Liver (tissue), 9 donors: Measurements from ENCODE around the gene DSG2. TPM values are rescaled to one million over a fixed set of nuclear protein-coding genes. Genes with fewer than 3 reads are reported as not detected.

ENCODE experiments used
- DNase-seq: peaks from one replicate; pipeline ENCODE4 v3.0.0-alpha.2; 2017; ENCODE audit warnings: low spot score
- H3K27ac ChIP-seq, 2 donors: one replicate each; pipeline ENCODE4 v1.7.0; 2013; ENCODE audit warnings: inconsistent platforms in 2 of 2, low read length in 2 of 2, control low read depth in 1 of 2, low read depth in 1 of 2, mild to moderate bottlenecking in 1 of 2
- H3K27me3 ChIP-seq, 4 donors: one replicate each; pipeline versions ENCODE4 v1.6.1 to v1.7.0; 2013; ENCODE audit warnings: low read length in 3 of 4, inconsistent platforms in 1 of 4, mild to moderate bottlenecking in 1 of 4, moderate library complexity in 1 of 4; ENCODE audit not compliant: control insufficient read depth in 4 of 4, insufficient read depth in 4 of 4
- H3K36me3 ChIP-seq, 4 donors: one replicate each; pipeline versions ENCODE4 v1.6.1 to v1.7.0; 2013; ENCODE audit warnings: low read length in 3 of 4, mild to moderate bottlenecking in 3 of 4, low read depth in 1 of 4, moderate library complexity in 1 of 4; ENCODE audit not compliant: control insufficient read depth in 4 of 4, insufficient read depth in 3 of 4
- H3K4me1 ChIP-seq, 4 donors: one replicate each; pipeline versions ENCODE4 v1.6.1 to v1.7.0; 2013; ENCODE audit warnings: low read length in 3 of 4, mild to moderate bottlenecking in 3 of 4, moderate library complexity in 1 of 4; ENCODE audit not compliant: control insufficient read depth in 4 of 4, insufficient read depth in 4 of 4
- H3K4me3 ChIP-seq, 3 donors: one replicate each; pipeline versions ENCODE4 v1.6.1 to v1.7.0; 2013; ENCODE audit warnings: low read length in 3 of 3, control low read depth in 1 of 3, low read depth in 1 of 3, mild to moderate bottlenecking in 1 of 3
- H3K9ac ChIP-seq, 2 donors: one replicate each; pipeline ENCODE4 v1.7.0; 2013; ENCODE audit warnings: low read length in 2 of 2, mild to moderate bottlenecking in 2 of 2, moderate library complexity in 2 of 2, control low read depth in 1 of 2, low read depth in 1 of 2
- H3K9me3 ChIP-seq, 4 donors: one replicate each; pipeline versions ENCODE4 v1.6.1 to v1.7.0; 2013; ENCODE audit warnings: low read length in 3 of 4; ENCODE audit not compliant: control insufficient read depth in 4 of 4
- EGR1 ChIP-seq, 2 donors: IDR thresholded peaks; 2 replicates each; pipeline ENCODE4 v1.6.1; 2016 to 2018; ENCODE audit warnings: antibody characterized with exemption in 2 of 2, low read depth in 2 of 2
- FOXA2 ChIP-seq: IDR thresholded peaks from 2 replicates; pipeline ENCODE4 v1.6.1; 2016; ENCODE audit warnings: antibody characterized with exemption
- GABPA ChIP-seq, 2 donors: IDR thresholded peaks in 1 of 2; conservative IDR thresholded peaks in 1 of 2; 2 replicates each; pipeline ENCODE4 v1.6.1; 2016; ENCODE audit warnings: antibody characterized with exemption in 2 of 2, mild to moderate bottlenecking in 1 of 2, moderate library complexity in 1 of 2
- HNF4A ChIP-seq, 2 donors: conservative IDR thresholded peaks; 2 replicates each; pipeline ENCODE4 v1.6.1; 2016; ENCODE audit warnings: antibody characterized with exemption in 2 of 2, mild to moderate bottlenecking in 2 of 2
- JUND ChIP-seq, 2 donors: IDR thresholded peaks; 2 replicates each; pipeline ENCODE4 v1.6.1; 2016; ENCODE audit warnings: antibody characterized with exemption in 2 of 2
- MAX ChIP-seq: IDR thresholded peaks from 2 replicates; pipeline ENCODE4 v1.6.1; 2016; ENCODE audit warnings: antibody characterized with exemption
- NR2F2 ChIP-seq: IDR thresholded peaks from 2 replicates; pipeline ENCODE4 v1.6.1; 2016; ENCODE audit warnings: antibody characterized with exemption
- RAD21 ChIP-seq, 2 donors: IDR thresholded peaks; 2 replicates each; pipeline ENCODE4 v1.6.1; 2016; ENCODE audit warnings: antibody characterized with exemption in 2 of 2, mild to moderate bottlenecking in 2 of 2
- REST ChIP-seq: IDR thresholded peaks from 2 replicates; pipeline ENCODE4 v1.6.1; 2016; ENCODE audit warnings: antibody characterized with exemption, mild to moderate bottlenecking
- RXRA ChIP-seq, 2 donors: IDR thresholded peaks; 2 replicates each; pipeline ENCODE4 v1.6.1; 2017 to 2018; ENCODE audit warnings: antibody characterized with exemption in 2 of 2, mild to moderate bottlenecking in 1 of 2
- SP1 ChIP-seq: IDR thresholded peaks from 2 replicates; pipeline ENCODE4 v1.6.1; 2018; ENCODE audit warnings: antibody characterized with exemption, mild to moderate bottlenecking
- YY1 ChIP-seq: IDR thresholded peaks from 2 replicates; pipeline ENCODE4 v1.6.1; 2016; ENCODE audit warnings: antibody characterized with exemption, mild to moderate bottlenecking
- ZBTB33 ChIP-seq: IDR thresholded peaks from 2 replicates; pipeline ENCODE4 v1.6.1; 2016; ENCODE audit warnings: antibody characterized with exemption
- WGBS: extraction: QIAGEN DNeasy Blood & Tissue Kit; methylation state at CpG from one replicate; pipeline ENCODE4 v1.1.7; 2013; 5-methylcytosine and 5-hydroxymethylcytosine counted together
- polyA plus RNA-seq, 2 donors: library from polyadenylated mRNA; stranded (reverse) in 1 of 2; unstranded in 1 of 2; fragments of 200-250 nt in 1 of 2; fragments of >200 nt in 1 of 2; fragmentation: Nextera tagmentation in 1 of 2; extraction: Ambion mirVana in 1 of 2; gene quantifications; one replicate each; pipeline versions ENCODE4 v1.2.1 to v1.2.3, GENCODE V29; 2013 to 2015
- total RNA-seq, 2 donors: library from RNA; depleted of rRNA; stranded (reverse); fragments of >200 nt; gene quantifications; one replicate each; pipeline ENCODE4 v1.2.3, GENCODE V29; 2014
- TF ChIP-seq, protein P1 (sequence below): IDR thresholded peaks from 2 replicates; pipeline ENCODE4 v1.6.1; 2016; ENCODE audit warnings: antibody characterized with exemption
- TF ChIP-seq, protein P2 (sequence below): fragments of 150-350 bp; IDR thresholded peaks from 2 replicates; pipeline ENCODE4 v1.5.1; 2017; ENCODE audit warnings: improper control_type of control experiment, low read depth, low read length; ENCODE audit not compliant: missing input control
- donor health status: healthy.
- donor health status: healthy.
- donor health status: healthy.
- donor health status: healthy.
- donor health status: healthy.

Gene DSG2
- total and polyA plus RNA-seq, 4 donors: 5.4 to 13.9 (median 9.6) TPM

- 11% methylated on average over 22 of the region's 22 CpGs for WGBS
- no peaks in the 10 kb centered on the region for H3K36me3 ChIP-seq
- H3K4me1 ChIP-seq: peaks cover 0 to 4% (median 3%) of the 10 kb centered on the region in 4 donors
- H3K27ac ChIP-seq: peak overlapping the region; percentile 67 to 76
- TF ChIP-seq RXRA (IDR thresholded peaks at IDR 0.05) (peak; percentile 10 to 12), HNF4A (conservative IDR thresholded peaks at IDR 0.05) (no peak)
- no peaks in the 10 kb centered on the region for H3K27me3 ChIP-seq
- DNase-seq: peak; percentile 47
- no peaks in the 10 kb centered on the region for H3K9me3 ChIP-seq
- peak overlapping the region; percentile 59 to 73 (median 71) for H3K4me3 ChIP-seq
- H3K9ac ChIP-seq: peak overlapping the region; percentile 40 to 62
Measured at GRCh38 chr18:31498574-31499524, 872 bp downstream of the DSG2 start.

GRCh38 chr18:31500051-31500688, 2.2 kb downstream of the DSG2 start:
- Histone ChIP-seq H3K36me3 (no peaks in the 10 kb centered on the region), H3K27me3 (no peaks in the 10 kb centered on the region), H3K4me3 (no peak overlapping the region), H3K9me3 (no peaks in the 10 kb centered on the region), H3K9ac (no peak overlapping the region), H3K4me1 (peaks cover 0 to 4% (median 3%) of the 10 kb centered on the region in 4 donors), H3K27ac (no peak overlapping the region)
- TF ChIP-seq REST (no peak), MAX (no peak), ZBTB33 (no peak), JUND (IDR thresholded peaks at IDR 0.05) (no peak), RAD21 (IDR thresholded peaks at IDR 0.05) (no peak), GABPA (IDR thresholded peaks at IDR 0.05 in 1 of 2, conservative IDR thresholded peaks at IDR 0.05 in 1 of 2) (no peak), FOXA2 (no peak), NR2F2 (no peak), SP1 (no peak), RXRA (IDR thresholded peaks at IDR 0.05) (no peak), YY1 (no peak), EGR1 (IDR thresholded peaks at IDR 0.05; ENCODE audit: low read depth in 2 of 2) (no peak)
- TF ChIP-seq, protein P1, sequence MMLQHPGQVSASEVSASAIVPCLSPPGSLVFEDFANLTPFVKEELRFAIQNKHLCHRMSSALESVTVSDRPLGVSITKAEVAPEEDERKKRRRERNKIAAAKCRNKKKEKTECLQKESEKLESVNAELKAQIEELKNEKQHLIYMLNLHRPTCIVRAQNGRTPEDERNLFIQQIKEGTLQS: no peak
- TF ChIP-seq, protein P2, sequence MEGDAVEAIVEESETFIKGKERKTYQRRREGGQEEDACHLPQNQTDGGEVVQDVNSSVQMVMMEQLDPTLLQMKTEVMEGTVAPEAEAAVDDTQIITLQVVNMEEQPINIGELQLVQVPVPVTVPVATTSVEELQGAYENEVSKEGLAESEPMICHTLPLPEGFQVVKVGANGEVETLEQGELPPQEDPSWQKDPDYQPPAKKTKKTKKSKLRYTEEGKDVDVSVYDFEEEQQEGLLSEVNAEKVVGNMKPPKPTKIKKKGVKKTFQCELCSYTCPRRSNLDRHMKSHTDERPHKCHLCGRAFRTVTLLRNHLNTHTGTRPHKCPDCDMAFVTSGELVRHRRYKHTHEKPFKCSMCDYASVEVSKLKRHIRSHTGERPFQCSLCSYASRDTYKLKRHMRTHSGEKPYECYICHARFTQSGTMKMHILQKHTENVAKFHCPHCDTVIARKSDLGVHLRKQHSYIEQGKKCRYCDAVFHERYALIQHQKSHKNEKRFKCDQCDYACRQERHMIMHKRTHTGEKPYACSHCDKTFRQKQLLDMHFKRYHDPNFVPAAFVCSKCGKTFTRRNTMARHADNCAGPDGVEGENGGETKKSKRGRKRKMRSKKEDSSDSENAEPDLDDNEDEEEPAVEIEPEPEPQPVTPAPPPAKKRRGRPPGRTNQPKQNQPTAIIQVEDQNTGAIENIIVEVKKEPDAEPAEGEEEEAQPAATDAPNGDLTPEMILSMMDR: no peak
- WGBS: 77% methylated on average over 6 of the region's 6 CpGs
- no peak for DNase-seq
